Measurements from ENCODE around the gene ZNF618. TPM values are rescaled to one million over a fixed set of nuclear protein-coding genes. Genes with fewer than 3 reads are reported as not detected.

The ZNF618 gene
- total RNA-seq, 8 experiments from 2014 or later, result 3.4 to 41.6 (median 20.4) TPM

- peak overlapping the region in 1 of 2 donors; percentile 39 for H3K27ac ChIP-seq
- 23 to 100% (median 71%) methylated on average over 1 to 6 of the region's 8 CpGs for WGBS, 10 experiments
- in situ Hi-C loops (cut with MboI; ENCODE audit: low pct_unique_long_range_greater_than_20kb in 2 of 9, low sequenced_read_pairs in 9 of 9, unreplicated experiment in 9 of 9), result no loop called here
- no peak overlapping the region for H3K4me3 ChIP-seq
- ATAC-seq (replicated peaks in 6 of 8), result peak in 3 of 8 experiments; percentile 31 to 37 (median 34)
- H3K4me1 ChIP-seq (replicated peaks in 1 of 2), result peaks cover 10 to 17% of the 10 kb centered on the region in 2 donors
Observed at GRCh38 chr9:113918697-113919350, 42.7 kb downstream of the ZNF618 start.

DNA sequence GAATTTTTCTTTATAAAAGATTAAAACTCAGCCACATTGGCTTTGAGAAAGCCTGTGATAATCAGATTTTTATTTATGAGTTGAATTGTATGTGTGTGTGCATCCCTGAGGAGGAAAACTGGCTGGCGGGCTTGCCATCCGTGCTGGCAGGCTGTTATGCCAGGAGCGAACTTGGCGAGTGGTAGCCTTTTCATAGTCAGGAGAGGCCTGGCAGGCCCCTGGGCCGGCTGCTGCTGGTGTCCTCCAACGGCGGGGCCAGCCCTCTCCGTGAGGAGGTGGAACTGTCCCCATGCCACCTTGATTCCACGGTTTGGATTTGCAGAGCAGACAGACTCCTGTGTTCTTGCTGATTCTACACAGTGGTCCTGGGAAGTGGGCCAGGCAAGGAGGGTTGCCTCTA lies 43.3 kb downstream of the ZNF618 start:
- in situ Hi-C loops (cut with MboI; ENCODE audit: low pct_unique_long_range_greater_than_20kb in 2 of 9, low sequenced_read_pairs in 9 of 9, unreplicated experiment in 9 of 9), result no loop called here
- ATAC-seq (replicated peaks in 6 of 8), result peak in 1 of 8 experiments; percentile 25
- no peak overlapping the region for H3K4me3 ChIP-seq
- 80 to 100% (median 92%) methylated on average over 1 to 7 of the region's 9 CpGs; no CpG with 5 or more reads in 4 of the 10 experiments for WGBS, 10 experiments
- peaks cover 10 to 17% of the 10 kb centered on the region in 2 donors for H3K4me1 ChIP-seq (replicated peaks in 1 of 2)
- peak overlapping the region in 1 of 2 donors; percentile 39 for H3K27ac ChIP-seq

- no peak overlapping the region for H3K4me3 ChIP-seq
- peak in 1 of 8 experiments; percentile 33 for ATAC-seq (replicated peaks in 6 of 8)
- no peak overlapping the region for H3K27ac ChIP-seq
- in situ Hi-C loops (cut with MboI; ENCODE audit: low pct_unique_long_range_greater_than_20kb in 2 of 9, low sequenced_read_pairs in 9 of 9, unreplicated experiment in 9 of 9), result no loop called here
- peaks cover 10 to 17% of the 10 kb centered on the region in 2 donors for H3K4me1 ChIP-seq (replicated peaks in 1 of 2)
- WGBS, 10 experiments, result 50 to 100% (median 80%) methylated on average over 1 to 2 of the region's 5 CpGs; no CpG with 5 or more reads in 4 of the 10 experiments
Observed at GRCh38 chr9:113919871-113920270, 43.8 kb downstream of the ZNF618 start.

GRCh38 chr9:113920872-113921271 lies 44.8 kb downstream of the ZNF618 start:
- no peak for ATAC-seq (replicated peaks in 6 of 8)
- in situ Hi-C loops (cut with MboI; ENCODE audit: low pct_unique_long_range_greater_than_20kb in 2 of 9, low sequenced_read_pairs in 9 of 9, unreplicated experiment in 9 of 9), result no loop called here
- Histone ChIP-seq H3K4me1 (replicated peaks in 1 of 2) (peaks cover 8 to 17% of the 10 kb centered on the region in 2 donors), H3K4me3 (no peak overlapping the region), H3K27ac (no peak overlapping the region)
- WGBS, 10 experiments, result 63 to 100% (median 97%) methylated on average over 1 to 3 of the region's 3 CpGs; no CpG with 5 or more reads in 4 of the 10 experiments

DNA sequence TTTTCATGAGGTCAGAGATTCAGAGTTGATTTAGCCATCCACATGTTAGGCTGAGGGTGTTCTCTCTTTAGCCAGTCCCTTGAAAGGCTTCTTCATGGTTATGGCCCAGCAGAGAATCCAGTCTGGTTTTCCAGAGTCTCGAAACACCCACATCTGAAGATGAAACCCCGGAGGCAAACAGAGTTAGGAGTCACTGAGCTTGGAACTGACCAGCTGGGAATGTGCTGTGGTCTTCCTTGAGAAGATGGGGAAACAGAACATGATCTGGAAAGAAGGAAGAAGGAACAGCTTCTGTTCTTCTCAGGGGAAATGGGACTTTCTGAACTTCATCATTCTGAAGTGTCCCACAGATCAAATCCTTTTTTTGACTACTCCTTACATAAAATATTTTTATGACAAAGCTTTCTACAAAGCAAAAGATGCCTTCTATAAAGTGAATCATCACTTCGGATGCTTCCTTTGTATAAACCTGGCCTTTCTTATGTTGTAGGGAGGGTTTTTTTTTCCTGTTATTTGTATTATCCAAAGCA lies 45.4 kb downstream of the ZNF618 start:
- Histone ChIP-seq H3K4me3 (no peak overlapping the region), H3K27ac (no peak overlapping the region), H3K4me1 (replicated peaks in 1 of 2) (peaks cover 8 to 17% of the 10 kb centered on the region in 2 donors)
- in situ Hi-C loops (cut with MboI; ENCODE audit: low pct_unique_long_range_greater_than_20kb in 2 of 9, low sequenced_read_pairs in 9 of 9, unreplicated experiment in 9 of 9), result no loop called here
- 33 to 100% (median 86%) methylated on average over 1 to 3 of the region's 3 CpGs; no CpG with 5 or more reads in 3 of the 10 experiments for WGBS, 10 experiments
- ATAC-seq (replicated peaks in 6 of 8), result no peak

DNA sequence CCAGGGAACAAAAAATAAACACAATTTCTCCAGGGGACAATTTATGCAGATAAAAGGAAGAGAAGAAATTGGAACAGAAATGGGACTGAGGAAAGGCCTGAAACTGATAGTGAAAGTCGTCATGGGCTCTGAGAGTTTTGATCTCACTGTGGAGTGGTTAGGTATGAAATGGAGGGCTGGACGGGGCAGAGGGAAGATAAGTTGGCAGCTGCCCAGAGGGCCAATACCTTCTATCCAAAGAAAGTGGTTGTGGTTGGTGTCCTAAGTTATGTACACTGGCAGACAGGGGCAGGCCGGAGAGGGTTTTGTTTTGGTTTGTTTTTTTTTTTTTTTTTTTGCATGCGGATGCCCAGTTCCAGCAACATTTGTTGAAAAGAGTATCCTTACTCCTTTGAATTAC lies 46.1 kb downstream of the ZNF618 start:
- no peak for ATAC-seq (replicated peaks in 6 of 8)
- in situ Hi-C loops (cut with MboI; ENCODE audit: low pct_unique_long_range_greater_than_20kb in 2 of 9, low sequenced_read_pairs in 9 of 9, unreplicated experiment in 9 of 9), result no loop called here
- 72 to 100% (median 94%) methylated on average over 1 to 4 of the region's 4 CpGs; no CpG with 5 or more reads in 1 of the 10 experiments for WGBS, 10 experiments
- Histone ChIP-seq H3K4me1 (replicated peaks in 1 of 2) (peaks cover 8 to 17% of the 10 kb centered on the region in 2 donors), H3K27ac (no peak overlapping the region), H3K4me3 (no peak overlapping the region)

- in situ Hi-C loops (cut with MboI; ENCODE audit: low pct_unique_long_range_greater_than_20kb in 2 of 9, low sequenced_read_pairs in 9 of 9, unreplicated experiment in 9 of 9), result loop anchor here in 1 of 9 experiments (25.0 kb wide), 1 partner anchor 111 kb away; no protein-coding TSS in a partner anchor
- H3K4me1 ChIP-seq (replicated peaks in 1 of 2), result peaks cover 0 to 2% of the 10 kb centered on the region in 2 donors
- 44 to 100% (median 95%) methylated on average over 1 of the region's 1 CpG; no CpG with 5 or more reads in 1 of the 10 experiments for WGBS, 10 experiments
Observed at GRCh38 chr9:113926211-113926610, 50.1 kb downstream of the ZNF618 start.

DNA sequence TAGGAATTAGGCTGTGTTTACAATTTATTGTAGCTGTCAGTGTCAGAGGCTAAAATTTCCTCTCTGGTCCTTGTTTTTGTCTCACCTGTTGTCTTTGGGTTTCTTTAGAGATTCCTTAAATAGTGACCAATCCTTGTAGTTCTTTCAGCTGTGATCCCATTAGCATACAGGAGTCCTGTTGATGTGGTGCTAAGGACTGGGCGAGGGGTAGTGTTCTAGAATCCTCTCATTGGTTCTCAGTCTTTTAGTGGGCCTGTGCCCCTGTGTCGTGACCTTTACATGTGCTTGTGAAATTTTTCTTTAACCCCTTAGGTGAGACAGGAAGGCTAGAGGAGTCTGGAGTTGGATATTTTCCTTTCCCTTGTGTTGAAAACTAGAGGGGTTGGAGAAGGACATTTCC lies 51.2 kb downstream of the ZNF618 start:
- no peak overlapping the region for H3K27ac ChIP-seq
- in situ Hi-C loops (cut with MboI; ENCODE audit: low pct_unique_long_range_greater_than_20kb in 2 of 9, low sequenced_read_pairs in 9 of 9, unreplicated experiment in 9 of 9), result loop anchor here in 1 of 9 experiments (25.0 kb wide), 1 partner anchor 110 kb away; no protein-coding TSS in a partner anchor
- 40 to 68% (median 55%) methylated on average over 1 to 2 of the region's 2 CpGs; no CpG with 5 or more reads in 5 of the 10 experiments for WGBS, 10 experiments
- peaks cover 0 to 7% of the 10 kb centered on the region in 2 donors for H3K4me1 ChIP-seq (replicated peaks in 1 of 2)
- H3K4me3 ChIP-seq, result no peak overlapping the region
- no peak for ATAC-seq (replicated peaks in 6 of 8)

More at GRCh38 chr9:113926211-113926610, 50.1 kb downstream of the ZNF618 start:
- H3K4me3 ChIP-seq, result no peak overlapping the region
- H3K27ac ChIP-seq, result no peak overlapping the region
- ATAC-seq (replicated peaks in 6 of 8), result no peak

DNA sequence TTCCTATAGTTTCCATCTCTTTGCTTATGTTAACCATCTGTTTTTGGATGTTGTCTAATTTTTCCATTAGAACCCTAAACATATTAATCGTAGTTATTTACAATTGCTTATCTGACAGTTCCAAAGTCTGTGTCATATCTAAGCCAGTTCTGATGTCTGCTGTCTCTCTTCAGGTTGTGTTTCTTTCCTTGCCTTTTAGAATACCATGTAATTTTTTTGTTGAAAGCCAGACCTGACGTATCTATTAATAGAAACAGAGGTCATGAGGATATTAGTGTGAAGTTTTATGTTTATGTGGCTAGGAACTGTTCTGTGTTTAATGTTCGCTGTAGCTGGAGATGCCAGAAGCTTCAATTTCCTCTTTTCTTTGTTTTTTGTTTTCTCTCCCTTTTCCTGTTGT lies 52.2 kb downstream of the ZNF618 start:
- Histone ChIP-seq H3K4me3 (no peak overlapping the region), H3K4me1 (replicated peaks in 1 of 2) (peaks cover 0 to 7% of the 10 kb centered on the region in 2 donors), H3K27ac (no peak overlapping the region)
- ATAC-seq (replicated peaks in 6 of 8), result no peak
- 60 to 93% (median 72%) methylated on average over 2 to 3 of the region's 3 CpGs for WGBS, 10 experiments
- in situ Hi-C loops (cut with MboI; ENCODE audit: low pct_unique_long_range_greater_than_20kb in 2 of 9, low sequenced_read_pairs in 9 of 9, unreplicated experiment in 9 of 9), result loop anchor here in 1 of 9 experiments (25.0 kb wide), 1 partner anchor 109 kb away; no protein-coding TSS in a partner anchor

DNA sequence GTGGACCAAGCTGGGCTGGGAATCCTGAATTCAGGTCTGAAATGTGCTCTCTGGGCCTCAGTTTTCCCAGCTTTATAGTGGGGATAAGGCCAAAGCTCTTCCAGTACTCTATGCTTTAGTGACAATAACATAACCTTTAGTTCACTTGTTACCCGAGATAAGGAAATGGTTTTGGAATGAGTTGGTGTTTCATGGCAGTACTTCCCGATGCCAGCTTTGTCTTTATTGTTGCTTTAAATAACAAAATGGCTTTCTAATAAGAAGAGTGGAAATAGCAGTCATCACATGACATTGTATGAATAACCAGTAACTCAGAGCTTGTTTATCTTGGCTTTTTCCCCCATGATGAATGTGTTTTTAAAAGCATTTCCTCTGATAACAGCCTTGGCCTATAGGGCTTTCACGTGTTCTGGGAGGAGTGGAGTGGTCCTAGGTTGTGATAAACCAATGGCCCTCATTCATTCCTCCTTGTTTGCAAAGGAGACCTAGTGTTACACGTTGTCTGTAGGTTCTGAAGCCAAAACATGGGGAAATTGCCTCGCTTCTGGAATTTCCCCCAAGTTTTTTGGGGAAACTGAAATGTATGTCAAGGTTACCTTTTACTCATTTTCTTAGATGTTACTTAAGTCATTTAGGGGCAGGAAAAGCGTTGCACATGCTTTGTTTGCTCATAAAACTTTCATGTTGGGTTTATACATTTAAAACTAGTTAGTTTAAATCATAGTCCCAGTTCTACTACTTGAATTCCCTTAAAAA lies 53.7 kb downstream of the ZNF618 start:
- ATAC-seq (replicated peaks in 6 of 8), result no peak
- Histone ChIP-seq H3K27ac (no peak overlapping the region), H3K4me1 (replicated peaks in 1 of 2) (peaks cover 0 to 7% of the 10 kb centered on the region in 2 donors), H3K4me3 (no peak overlapping the region)
- in situ Hi-C loops (cut with MboI; ENCODE audit: low pct_unique_long_range_greater_than_20kb in 2 of 9, low sequenced_read_pairs in 9 of 9, unreplicated experiment in 9 of 9), result loop anchor here in 1 of 9 experiments (25.0 kb wide), 1 partner anchor 107 kb away; no protein-coding TSS in a partner anchor
- WGBS, 10 experiments, result 56 to 100% (median 92%) methylated on average over 1 to 6 of the region's 6 CpGs

GRCh38 chr9:113930390-113930783 lies 54.3 kb downstream of the ZNF618 start:
- no peak overlapping the region for H3K27ac ChIP-seq
- H3K4me3 ChIP-seq, result no peak overlapping the region
- WGBS, 10 experiments, result 73 to 100% (median 93%) methylated on average over 1 to 5 of the region's 5 CpGs; no CpG with 5 or more reads in 1 of the 10 experiments
- ATAC-seq (replicated peaks in 6 of 8), result no peak
- H3K4me1 ChIP-seq (replicated peaks in 1 of 2), result peaks cover 0 to 7% of the 10 kb centered on the region in 2 donors
- in situ Hi-C loops (cut with MboI; ENCODE audit: low pct_unique_long_range_greater_than_20kb in 2 of 9, low sequenced_read_pairs in 9 of 9, unreplicated experiment in 9 of 9), result loop anchor here in 1 of 9 experiments (25.0 kb wide), 1 partner anchor 107 kb away; no protein-coding TSS in a partner anchor

DNA sequence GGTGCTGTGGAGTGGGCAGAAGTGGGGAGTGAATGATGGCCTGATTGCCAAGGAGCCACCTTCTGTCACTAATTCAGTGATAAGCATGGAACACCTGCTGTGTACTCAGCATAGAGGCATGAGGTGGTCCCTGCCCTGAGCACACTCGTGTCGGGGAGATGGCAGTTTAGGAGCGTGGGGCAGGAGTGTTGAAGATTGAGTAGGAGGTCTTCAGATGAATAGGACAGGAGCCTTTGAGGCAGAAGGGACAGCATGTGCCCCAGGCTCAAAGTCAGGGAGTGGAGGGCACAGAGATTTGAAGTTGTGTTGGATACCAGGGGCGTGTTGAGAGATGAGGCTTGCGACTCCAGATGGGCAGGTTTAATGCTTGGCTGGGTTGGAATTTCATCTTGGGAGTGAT lies 55.0 kb downstream of the ZNF618 start:
- ATAC-seq (replicated peaks in 6 of 8), result no peak
- Histone ChIP-seq H3K4me3 (no peak overlapping the region), H3K4me1 (replicated peaks in 1 of 2) (peaks cover 0 to 7% of the 10 kb centered on the region in 2 donors), H3K27ac (no peak overlapping the region)
- 80 to 100% (median 93%) methylated on average over 1 to 5 of the region's 5 CpGs; no CpG with 5 or more reads in 6 of the 10 experiments for WGBS, 10 experiments
- in situ Hi-C loops (cut with MboI; ENCODE audit: low pct_unique_long_range_greater_than_20kb in 2 of 9, low sequenced_read_pairs in 9 of 9, unreplicated experiment in 9 of 9), result loop anchor here in 1 of 9 experiments (25.0 kb wide), 1 partner anchor 106 kb away; no protein-coding TSS in a partner anchor

Data from motor neuron (in vitro differentiated cells).